Measurements from ENCODE around the gene SMYD3.
"Not testable (repeated sequence)": the region's sequence is repeated elsewhere in the genome, so short reads cannot be mapped to it uniquely, and the experiment has no call there.

The SMYD3 gene

GRCh38 chr1:246333855-246334254, 173.2 kb downstream of the SMYD3 start:
- in situ Hi-C loops (cut with HindIII; ENCODE audit: low pct_ligation_motif_present, low pct_unique_long_range_greater_than_20kb, low sequenced_read_pairs) = no loop called here
- no peak for DNase-seq

- in situ Hi-C loops (cut with HindIII; ENCODE audit: low pct_ligation_motif_present, low pct_unique_long_range_greater_than_20kb, low sequenced_read_pairs) = no loop called here
- no peak for DNase-seq
Measured at GRCh38 chr1:246332078-246332477, 175.0 kb downstream of the SMYD3 start.

GRCh38 chr1:246329900-246330299, 177.2 kb downstream of the SMYD3 start:
- in situ Hi-C loops (cut with HindIII; ENCODE audit: low pct_ligation_motif_present, low pct_unique_long_range_greater_than_20kb, low sequenced_read_pairs) = no loop called here
- no peak for DNase-seq

- DNase-seq; in situ Hi-C loops (cut with HindIII; ENCODE audit: low pct_ligation_motif_present, low pct_unique_long_range_greater_than_20kb, low sequenced_read_pairs): not testable (repeated sequence)
Measured at GRCh38 chr1:246329292-246329691, 177.8 kb downstream of the SMYD3 start.

GRCh38 chr1:246324711-246325110, 182.4 kb downstream of the SMYD3 start:
- in situ Hi-C loops (cut with HindIII; ENCODE audit: low pct_ligation_motif_present, low pct_unique_long_range_greater_than_20kb, low sequenced_read_pairs) = no loop called here
- DNase-seq = no peak

- in situ Hi-C loops (cut with HindIII; ENCODE audit: low pct_ligation_motif_present, low pct_unique_long_range_greater_than_20kb, low sequenced_read_pairs) = not testable (repeated sequence)
Measured at GRCh38 chr1:246324033-246324432, 183.0 kb downstream of the SMYD3 start.

GRCh38 chr1:246320286-246320685, 186.8 kb downstream of the SMYD3 start:
- DNase-seq = no peak
- in situ Hi-C loops (cut with HindIII; ENCODE audit: low pct_ligation_motif_present, low pct_unique_long_range_greater_than_20kb, low sequenced_read_pairs) = no loop called here

More at GRCh38 chr1:246324033-246324432, 183.0 kb downstream of the SMYD3 start:
- not testable (repeated sequence) for DNase-seq

GRCh38 chr1:246319083-246319714, 187.9 kb downstream of the SMYD3 start:
- in situ Hi-C loops (cut with HindIII; ENCODE audit: low pct_ligation_motif_present, low pct_unique_long_range_greater_than_20kb, low sequenced_read_pairs) = no loop called here
- no peak for DNase-seq

GRCh38 chr1:246318622-246319021, 188.5 kb downstream of the SMYD3 start:
- no peak for DNase-seq
- in situ Hi-C loops (cut with HindIII; ENCODE audit: low pct_ligation_motif_present, low pct_unique_long_range_greater_than_20kb, low sequenced_read_pairs) = no loop called here

- in situ Hi-C loops (cut with HindIII; ENCODE audit: low pct_ligation_motif_present, low pct_unique_long_range_greater_than_20kb, low sequenced_read_pairs) = no loop called here
- DNase-seq = no peak
Measured at GRCh38 chr1:246318036-246318359, 189.1 kb downstream of the SMYD3 start.

- in situ Hi-C loops (cut with HindIII; ENCODE audit: low pct_ligation_motif_present, low pct_unique_long_range_greater_than_20kb, low sequenced_read_pairs) = no loop called here
- no peak for DNase-seq
Measured at GRCh38 chr1:246317332-246318035, 189.6 kb downstream of the SMYD3 start.

GRCh38 chr1:246311461-246311860, 195.6 kb downstream of the SMYD3 start:
- in situ Hi-C loops (cut with HindIII; ENCODE audit: low pct_ligation_motif_present, low pct_unique_long_range_greater_than_20kb, low sequenced_read_pairs) = no loop called here

GRCh38 chr1:246309247-246309884, 197.7 kb downstream of the SMYD3 start:
- in situ Hi-C loops (cut with HindIII; ENCODE audit: low pct_ligation_motif_present, low pct_unique_long_range_greater_than_20kb, low sequenced_read_pairs) = no loop called here
- no peak for DNase-seq

More at GRCh38 chr1:246311461-246311860, 195.6 kb downstream of the SMYD3 start:
- DNase-seq = no peak

- no peak for DNase-seq
- in situ Hi-C loops (cut with HindIII; ENCODE audit: low pct_ligation_motif_present, low pct_unique_long_range_greater_than_20kb, low sequenced_read_pairs) = no loop called here
Measured at GRCh38 chr1:246308533-246309075, 198.5 kb downstream of the SMYD3 start.

GRCh38 chr1:246306415-246307037, 200.6 kb downstream of the SMYD3 start:
- in situ Hi-C loops (cut with HindIII; ENCODE audit: low pct_ligation_motif_present, low pct_unique_long_range_greater_than_20kb, low sequenced_read_pairs) = no loop called here
- DNase-seq = no peak

- DNase-seq = no peak
- in situ Hi-C loops (cut with HindIII; ENCODE audit: low pct_ligation_motif_present, low pct_unique_long_range_greater_than_20kb, low sequenced_read_pairs) = no loop called here
Measured at GRCh38 chr1:246304484-246305259, 202.4 kb downstream of the SMYD3 start.

- no peak for DNase-seq
- in situ Hi-C loops (cut with HindIII; ENCODE audit: low pct_ligation_motif_present, low pct_unique_long_range_greater_than_20kb, low sequenced_read_pairs) = no loop called here
Measured at GRCh38 chr1:246302711-246303317, 204.3 kb downstream of the SMYD3 start.

- in situ Hi-C loops (cut with HindIII; ENCODE audit: low pct_ligation_motif_present, low pct_unique_long_range_greater_than_20kb, low sequenced_read_pairs) = no loop called here
- no peak for DNase-seq
Measured at GRCh38 chr1:246302251-246302625, 204.8 kb downstream of the SMYD3 start.

All from ACHN (cell line).